ENCODE measurements around the gene TRIM72. TPM values are rescaled to one million over a fixed set of nuclear protein-coding genes. Genes with fewer than 3 reads are reported as not detected.

TRIM72 gene
- total and polyA plus RNA-seq, 2 of the 4 experiments (the other 2 are of a cell fraction), result not detected

- DNase-seq (no peak), ATAC-seq (ENCODE audit: low read depth) (no peak)
- Histone ChIP-seq H3K56ac (ENCODE audit: extremely low read depth, insufficient read depth, low read length) (no peak overlapping the region), H4K5ac (ENCODE audit: low read depth, low read length) (no peak overlapping the region), H4K20me1 (ENCODE audit: insufficient read depth, low read length) (no peaks in the 10 kb centered on the region), H3K23ac (ENCODE audit: low read depth, low read length) (no peak overlapping the region), H2AFZ (replicated peaks; ENCODE audit: low read length, poor library complexity) (no peak overlapping the region), H3K4ac (ENCODE audit: low read depth, low read length) (no peak overlapping the region), H3K27ac (ENCODE audit: insufficient read depth, low read length) (no peak overlapping the region), H3K27me3 (ENCODE audit: control insufficient read depth, insufficient read depth, low read length) (0 out of 2 replicates have a peak, but pooled peaks cover 2% of the 10 kb centered on the region), H3K4me2 (ENCODE audit: low read depth, low read length) (no peak overlapping the region), H3K4me3 (ENCODE audit: insufficient read depth, low read depth, low read length) (no peak overlapping the region), H3K9ac (ENCODE audit: low read depth, low read length) (no peak overlapping the region), H3K14ac (replicated peaks; ENCODE audit: low read depth, low read length) (no peak overlapping the region), H2BK15ac (ENCODE audit: low read depth, low read length) (no peak overlapping the region), H2AK9ac (replicated peaks; ENCODE audit: low read depth, low read length, poor library complexity) (no peak overlapping the region), H2BK120ac (ENCODE audit: low read depth, low read length) (no peak overlapping the region), H2BK20ac (ENCODE audit: low read depth, low read length) (no peak overlapping the region), H3K9me3 (ENCODE audit: control insufficient read depth, insufficient read depth, low read length) (no peaks in the 10 kb centered on the region), H3K9me1 (ENCODE audit: insufficient read depth, low read length) (no peaks in the 10 kb centered on the region), H3K18ac (ENCODE audit: low read depth, low read length) (no peak overlapping the region), H2BK5ac (ENCODE audit: low read depth, low read length, poor library complexity, severe bottlenecking) (no peak overlapping the region), H2AK5ac (ENCODE audit: low read depth, low read length) (no peak overlapping the region), H4K8ac (ENCODE audit: low read depth in 2 of 2, low read length in 2 of 2) (no peak overlapping the region), H3K79me1 (ENCODE audit: low read depth in 1 of 2, low read length in 2 of 2) (no peaks in the 10 kb centered on the region), H4K91ac (ENCODE audit: insufficient read depth, low read depth, low read length) (no peak overlapping the region), H3K36me3 (ENCODE audit: control insufficient read depth, insufficient read depth, low read length) (no peaks in the 10 kb centered on the region), H3K4me1 (ENCODE audit: control insufficient read depth, insufficient read depth, low read length) (no peaks in the 10 kb centered on the region)
- ChIA-PET POLR2A (ENCODE audit: unreplicated experiment) (no interaction called here), CTCF (no interaction called here)
- no TSS peak for BruUV-seq (replicated peaks)
- WGBS, 2 experiments (ENCODE audit: extremely low coverage in 2 of 2, insufficient read length in 1 of 2), result no CpG with 5 or more reads among the region's 3 CpGs
- intact Hi-C loops (cut with micrococcal nuclease) (no loop called here), in situ Hi-C loops (cut with MboI; ENCODE audit: low sequenced_read_pairs) (no loop called here), dilution Hi-C loops (cut with HindIII; ENCODE audit: low sequenced_read_pairs, unreplicated experiment) (no loop called here)
- no peak for TF ChIP-seq RCOR1 (IDR thresholded peaks at IDR 0.05; ENCODE audit: insufficient replicate concordance, low read length)
- no peak for TF ChIP-seq MAZ (IDR thresholded peaks at IDR 0.05; ENCODE audit: borderline replicate concordance, low read depth, low read length)
- TF ChIP-seq NFE2L2 (IDR thresholded peaks at IDR 0.05; ENCODE audit: low read depth, low read length), result no peak
- TF ChIP-seq CHD1 (IDR thresholded peaks at IDR 0.05; ENCODE audit: low read depth, low read length), result no peak
- TF ChIP-seq MAFK (IDR thresholded peaks at IDR 0.05; ENCODE audit: low read depth, low read length), result no peak
- TF ChIP-seq CEBPB (IDR thresholded peaks at IDR 0.05; ENCODE audit: low read depth, low read length), result no peak
- TF ChIP-seq BHLHE40 (IDR thresholded peaks at IDR 0.05; ENCODE audit: low read depth, low read length), result no peak
- no peak for TF ChIP-seq CTCF (conservative IDR thresholded peaks at IDR 0.05; ENCODE audit: low read depth, low read length)
- TF ChIP-seq FOS (IDR thresholded peaks at IDR 0.05; ENCODE audit: low read depth, low read length), result no peak
- no peak for TF ChIP-seq RFX5 (IDR thresholded peaks at IDR 0.05; ENCODE audit: low read depth, low read length)
- no peak for TF ChIP-seq ELK1 (IDR thresholded peaks at IDR 0.05; ENCODE audit: borderline replicate concordance, low read depth, low read length)
- TF ChIP-seq POLR2A (IDR thresholded peaks at IDR 0.05; ENCODE audit: low read depth, low read length), result no peak
- no peak for TF ChIP-seq RAD21 (IDR thresholded peaks at IDR 0.05; ENCODE audit: low read length)
- no peak for TF ChIP-seq USF2 (IDR thresholded peaks at IDR 0.05; ENCODE audit: low read depth, low read length)
- no peak for TF ChIP-seq SMC3 (IDR thresholded peaks at IDR 0.05; ENCODE audit: low read depth, low read length)
- no peak for TF ChIP-seq MXI1 (IDR thresholded peaks at IDR 0.05; ENCODE audit: borderline replicate concordance, low read depth, low read length)
Measured at GRCh38 chr16:31246296-31246695, 32.4 kb downstream of the TRIM72 start.
